Neuron (in vitro differentiated cells): Measurements from ENCODE around the gene PIP5KL1.

Experiments
- H2AFZ ChIP-seq: one replicate; pipeline ENCODE4 v1.6.1; 2013; ENCODE audit warnings: low read depth, mild to moderate bottlenecking, inconsistent platforms, low read length, moderate library complexity
- H3K27me3 ChIP-seq: one replicate; pipeline ENCODE4 v1.6.1; 2013; ENCODE audit warnings: low read length; ENCODE audit not compliant: insufficient read depth
- H3K36me3 ChIP-seq: one replicate; pipeline ENCODE4 v1.6.1; 2013; ENCODE audit warnings: low read length; ENCODE audit not compliant: insufficient read depth
- H3K4me1 ChIP-seq: one replicate; pipeline ENCODE4 v1.6.1; 2013; ENCODE audit warnings: low read length; ENCODE audit not compliant: insufficient read depth
- H3K4me3 ChIP-seq: 2 replicates; pipeline ENCODE4 v1.5.1; 2013; ENCODE audit warnings: mild to moderate bottlenecking, low read length, moderate library complexity
- H3K9me3 ChIP-seq: one replicate; pipeline ENCODE4 v1.6.1; 2013; ENCODE audit warnings: low read length

Gene PIP5KL1

DNA sequence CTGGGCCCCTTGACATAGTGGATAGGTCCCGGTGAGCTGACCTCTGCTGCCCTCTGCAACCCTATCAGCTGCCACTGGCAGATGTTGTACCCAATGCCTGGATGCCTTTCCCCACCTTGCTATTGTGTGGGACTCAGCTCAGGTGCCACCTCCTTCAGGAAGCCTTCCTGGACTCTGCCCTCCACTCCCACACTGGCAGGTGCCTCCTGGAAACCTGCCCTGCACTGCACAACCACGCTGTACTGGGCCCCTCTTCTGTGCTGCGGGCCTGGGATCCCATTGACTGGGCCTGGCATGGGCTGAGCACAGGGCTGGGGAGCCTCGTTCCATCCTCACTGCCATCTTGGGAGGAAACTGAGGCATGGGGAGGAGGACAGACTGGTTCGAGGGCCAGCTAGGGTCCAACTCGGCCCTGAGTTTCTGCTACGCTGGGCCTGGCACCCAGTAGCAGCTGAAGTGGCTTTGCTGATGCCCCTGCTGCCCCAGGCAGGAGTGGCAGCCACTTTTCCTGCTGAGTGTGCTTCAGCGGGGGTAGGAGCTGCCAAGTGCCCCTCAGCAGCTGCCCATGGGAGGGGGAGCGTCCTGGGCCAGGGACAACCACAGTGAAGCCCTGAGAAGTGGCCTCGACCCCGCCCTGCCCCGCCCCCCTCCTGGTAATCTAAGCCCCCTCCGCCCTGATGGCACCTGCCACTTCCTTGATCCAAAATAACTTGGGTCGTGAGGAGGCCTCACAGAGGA lies 54.4 kb downstream of the PIP5KL1 start:
- Histone ChIP-seq H3K4me1 (peaks cover 50% of the 10 kb centered on the region), H2AFZ (no peak overlapping the region), H3K36me3 (no peaks in the 10 kb centered on the region), H3K27me3 (no peaks in the 10 kb centered on the region), H3K9me3 (no peaks in the 10 kb centered on the region), H3K4me3 (no peak overlapping the region)

DNA sequence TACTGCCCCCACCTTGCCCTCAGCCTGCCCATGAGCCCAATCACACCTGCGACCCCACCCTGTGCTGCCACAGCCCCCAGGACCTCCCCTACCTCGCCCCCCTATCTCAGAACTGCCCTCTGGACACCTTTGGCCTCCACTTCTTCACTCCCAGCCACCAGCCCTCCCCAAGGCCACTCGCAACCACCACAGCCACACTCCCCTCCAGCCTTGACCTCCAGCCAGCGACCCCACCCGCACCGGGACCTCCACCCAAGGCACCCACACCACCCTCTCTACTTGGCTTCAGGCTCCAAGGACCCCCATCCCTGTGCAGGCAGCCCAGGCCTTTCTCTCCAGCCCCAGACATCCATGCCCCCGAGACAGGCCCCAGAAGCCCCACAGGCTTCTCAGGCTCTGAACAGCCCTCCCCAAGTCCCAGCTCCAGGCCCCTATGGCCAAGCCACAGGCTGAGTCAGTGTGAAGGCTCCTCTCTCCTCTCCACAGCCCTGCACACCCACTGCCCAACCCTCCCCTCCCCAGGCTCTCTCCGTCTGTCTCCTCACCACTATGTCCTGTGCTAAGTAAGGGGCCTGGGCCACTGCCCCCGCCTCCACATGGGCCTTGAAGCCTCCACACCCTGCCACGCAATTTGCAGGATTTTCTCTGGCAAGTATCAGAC lies 55.1 kb downstream of the PIP5KL1 start:
- Histone ChIP-seq H2AFZ (no peak overlapping the region), H3K27me3 (no peaks in the 10 kb centered on the region), H3K4me1 (peaks cover 50% of the 10 kb centered on the region), H3K36me3 (no peaks in the 10 kb centered on the region), H3K9me3 (no peaks in the 10 kb centered on the region), H3K4me3 (no peak overlapping the region)

GRCh38 chr9:127874301-127875221 lies 56.0 kb downstream of the PIP5KL1 start:
- Histone ChIP-seq H3K9me3 (no peaks in the 10 kb centered on the region), H3K4me3 (no peak overlapping the region), H3K36me3 (no peaks in the 10 kb centered on the region), H3K27me3 (no peaks in the 10 kb centered on the region), H3K4me1 (peaks cover 50% of the 10 kb centered on the region), H2AFZ (no peak overlapping the region)

GRCh38 chr9:127873886-127874285 lies 56.7 kb downstream of the PIP5KL1 start:
- H3K27me3 ChIP-seq = no peaks in the 10 kb centered on the region
- peaks cover 50% of the 10 kb centered on the region for H3K4me1 ChIP-seq
- H3K9me3 ChIP-seq = no peaks in the 10 kb centered on the region
- H2AFZ ChIP-seq = no peak overlapping the region
- no peak overlapping the region for H3K4me3 ChIP-seq
- no peaks in the 10 kb centered on the region for H3K36me3 ChIP-seq

- H3K36me3 ChIP-seq = no peaks in the 10 kb centered on the region
- peaks cover 50% of the 10 kb centered on the region for H3K4me1 ChIP-seq
- H3K27me3 ChIP-seq = no peaks in the 10 kb centered on the region
- peak overlapping the region; percentile 8 for H3K4me3 ChIP-seq
- H3K9me3 ChIP-seq = no peaks in the 10 kb centered on the region
- H2AFZ ChIP-seq = no peak overlapping the region
Observed at GRCh38 chr9:127873223-127873691, 57.3 kb downstream of the PIP5KL1 start.

DNA sequence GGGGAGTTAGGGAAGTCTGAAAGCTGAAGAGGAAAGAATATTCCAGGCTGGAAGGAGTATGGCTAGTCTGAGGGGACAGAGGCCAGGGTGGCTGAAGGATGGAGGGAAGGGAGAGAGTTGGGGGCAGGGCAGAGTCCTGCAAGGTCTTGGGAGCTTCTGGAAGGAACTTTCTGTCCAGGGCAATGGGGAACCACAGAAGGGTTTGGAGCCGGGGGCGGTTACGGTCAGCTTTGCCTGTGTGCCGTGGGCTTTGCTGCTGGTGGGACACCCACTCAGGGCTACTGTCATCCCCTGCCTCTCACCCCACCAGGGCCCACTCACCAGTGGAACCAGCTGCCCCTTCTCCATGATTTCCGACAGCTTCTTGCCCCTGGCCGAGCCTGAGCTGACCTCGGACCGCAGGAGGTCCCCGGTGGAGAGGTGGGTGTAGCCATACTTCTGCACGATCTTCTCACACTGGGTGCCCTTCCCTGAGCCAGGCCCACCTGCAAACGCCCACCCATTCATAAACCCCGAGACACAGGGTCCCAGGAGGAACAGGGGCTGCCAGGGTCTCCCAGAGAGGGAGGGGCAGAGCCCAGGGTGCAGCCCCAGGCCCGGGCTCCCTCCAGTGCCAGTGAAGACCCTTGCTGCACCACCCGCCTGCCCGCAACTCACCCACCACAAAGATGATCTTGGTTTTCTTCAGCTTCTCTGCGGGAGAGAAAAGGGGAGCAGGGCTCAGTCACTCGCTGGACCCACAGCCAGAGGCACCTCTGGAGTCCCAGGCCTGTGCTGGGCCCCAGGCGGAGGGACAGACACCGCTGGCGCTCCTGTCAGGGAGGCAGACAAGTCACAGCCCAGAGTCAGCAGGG lies 58.0 kb downstream of the PIP5KL1 start:
- peaks cover 45% of the 10 kb centered on the region for H3K4me1 ChIP-seq
- peaks cover under 1% of the 10 kb centered on the region for H3K36me3 ChIP-seq
- H3K4me3 ChIP-seq = peak overlapping the region; percentile 8

GRCh38 chr9:127871531-127871930 lies 59.0 kb downstream of the PIP5KL1 start:
- Histone ChIP-seq H3K27me3 (no peaks in the 10 kb centered on the region), H3K36me3 (peaks cover 2% of the 10 kb centered on the region), H3K9me3 (no peaks in the 10 kb centered on the region), H3K4me3 (no peak overlapping the region), H2AFZ (no peak overlapping the region), H3K4me1 (peaks cover 38% of the 10 kb centered on the region)

More for the DNA sequence above, 58.0 kb downstream of the PIP5KL1 start:
- H3K27me3 ChIP-seq = no peaks in the 10 kb centered on the region
- H3K9me3 ChIP-seq = no peaks in the 10 kb centered on the region
- H2AFZ ChIP-seq = no peak overlapping the region

DNA sequence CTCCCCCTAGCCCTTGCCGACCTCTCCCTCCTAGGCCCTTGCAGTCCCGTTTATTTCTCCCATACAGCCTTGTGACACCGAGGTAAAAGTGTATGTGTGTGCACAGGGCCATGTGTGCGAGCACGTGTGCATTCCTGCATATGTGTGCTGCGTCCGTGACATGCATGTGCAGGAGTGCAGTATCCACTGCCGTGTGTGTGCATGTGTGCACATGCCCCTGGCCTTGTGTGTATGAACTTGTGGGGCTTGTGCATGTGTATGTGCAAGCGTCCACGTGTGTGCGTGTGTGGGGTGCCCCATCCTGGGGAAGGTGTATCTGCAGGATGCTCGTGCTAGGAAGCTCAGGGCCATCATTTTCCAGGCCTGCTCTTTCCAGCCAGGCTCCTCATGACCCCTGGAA lies 59.7 kb downstream of the PIP5KL1 start:
- no peaks in the 10 kb centered on the region for H3K27me3 ChIP-seq
- peaks cover 35% of the 10 kb centered on the region for H3K4me1 ChIP-seq
- H3K4me3 ChIP-seq = no peak overlapping the region
- peaks cover 2% of the 10 kb centered on the region for H3K36me3 ChIP-seq
- no peak overlapping the region for H2AFZ ChIP-seq
- no peaks in the 10 kb centered on the region for H3K9me3 ChIP-seq
